GM06990 (cell line): ENCODE results near the gene HRG.
"Not testable (repeated sequence)": the region's sequence is repeated elsewhere in the genome, so short reads cannot be mapped to it uniquely, and the experiment has no call there.

Experiments used
- DNase-seq: peaks from one replicate; pipeline ENCODE4 v3.0.0-alpha.2; 2011; ENCODE audit not compliant: insufficient read length; ENCODE audit errors: extremely low read depth
- H3K27me3 ChIP-seq: replicated peaks from 2 replicates; pipeline ENCODE4 v1.6.0; 2011; ENCODE audit warnings: low read length; ENCODE audit not compliant: control insufficient read depth, insufficient read depth
- H3K36me3 ChIP-seq: 2 replicates; pipeline ENCODE4 v1.5.1; 2011; ENCODE audit warnings: low read length; ENCODE audit not compliant: control insufficient read depth, insufficient read depth
- H3K4me3 ChIP-seq: replicated peaks from 2 replicates; pipeline ENCODE4 v1.5.1; 2011; ENCODE audit warnings: low read depth, mild to moderate bottlenecking, control low read depth, low read length
- CTCF ChIP-seq: IDR thresholded peaks from 2 replicates; pipeline ENCODE4 v1.5.1; 2011; ENCODE audit warnings: low read length, control low read depth, mild to moderate bottlenecking, inconsistent platforms; ENCODE audit not compliant: insufficient read depth, poor library complexity, severe bottlenecking

HRG gene

GRCh38 chr3:186678604-186679003, 12.8 kb downstream of the HRG start:
- no peak for TF ChIP-seq CTCF
- no peaks in the 10 kb centered on the region for H3K36me3 ChIP-seq
- peaks cover 2% of the 10 kb centered on the region for H3K27me3 ChIP-seq
- no peak overlapping the region for H3K4me3 ChIP-seq
- no peak for DNase-seq

GRCh38 chr3:186679151-186679550, 13.3 kb downstream of the HRG start:
- TF ChIP-seq CTCF: no peak
- Histone ChIP-seq H3K4me3 (no peak overlapping the region), H3K27me3 (peaks cover 2% of the 10 kb centered on the region), H3K36me3 (no peaks in the 10 kb centered on the region)
- DNase-seq: no peak

DNA sequence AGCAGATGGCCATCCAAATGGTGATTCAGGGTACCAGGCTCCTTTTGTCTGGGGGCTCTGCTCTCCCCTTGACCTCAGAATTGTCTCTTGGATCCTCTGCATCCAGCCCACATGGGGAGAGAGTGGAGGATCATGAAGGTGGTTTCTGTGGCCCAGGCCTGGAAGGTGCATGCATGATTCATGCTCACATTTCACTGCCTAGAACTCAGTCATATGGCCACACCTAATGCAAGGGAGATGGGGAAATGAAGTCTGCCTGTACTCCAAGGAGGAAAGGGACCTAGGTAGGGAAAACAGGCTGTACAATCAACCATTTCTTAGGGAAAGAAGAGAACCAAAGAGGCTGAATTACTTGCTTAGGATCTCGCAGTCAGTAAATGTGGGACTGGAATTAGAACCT, 15.1 kb downstream of the HRG start:
- H3K4me3 ChIP-seq: no peak overlapping the region
- DNase-seq: no peak
- H3K36me3 ChIP-seq: no peaks in the 10 kb centered on the region
- H3K27me3 ChIP-seq: no peaks in the 10 kb centered on the region
- no peak for TF ChIP-seq CTCF

- no peaks in the 10 kb centered on the region for H3K36me3 ChIP-seq
- no peak for DNase-seq
- TF ChIP-seq CTCF: no peak
- H3K27me3 ChIP-seq: no peaks in the 10 kb centered on the region
- no peak overlapping the region for H3K4me3 ChIP-seq
Measured at GRCh38 chr3:186682812-186683211, 17.0 kb downstream of the HRG start.

DNA sequence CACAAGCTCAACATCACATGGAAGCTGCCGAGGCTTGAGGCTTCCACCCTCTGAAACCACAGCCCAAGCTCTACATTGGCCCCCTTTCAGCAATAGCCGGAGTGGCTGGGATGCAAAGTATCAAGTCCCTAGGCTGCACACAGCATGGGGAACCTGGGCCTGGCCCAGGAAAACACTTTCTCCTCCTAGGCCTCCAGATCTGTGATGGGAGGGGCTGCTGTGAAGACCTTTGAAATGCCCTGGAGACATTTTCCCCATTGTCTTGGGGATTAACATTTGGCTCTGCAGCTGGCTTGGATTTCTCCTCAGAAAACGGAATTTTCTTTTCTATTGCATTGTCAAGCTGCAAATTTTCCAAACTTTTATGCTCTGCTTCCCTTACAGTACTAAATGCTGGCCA, 18.2 kb downstream of the HRG start:
- no peak for TF ChIP-seq CTCF
- H3K4me3 ChIP-seq: no peak overlapping the region
- no peak for DNase-seq
- no peaks in the 10 kb centered on the region for H3K27me3 ChIP-seq
- no peaks in the 10 kb centered on the region for H3K36me3 ChIP-seq

DNA sequence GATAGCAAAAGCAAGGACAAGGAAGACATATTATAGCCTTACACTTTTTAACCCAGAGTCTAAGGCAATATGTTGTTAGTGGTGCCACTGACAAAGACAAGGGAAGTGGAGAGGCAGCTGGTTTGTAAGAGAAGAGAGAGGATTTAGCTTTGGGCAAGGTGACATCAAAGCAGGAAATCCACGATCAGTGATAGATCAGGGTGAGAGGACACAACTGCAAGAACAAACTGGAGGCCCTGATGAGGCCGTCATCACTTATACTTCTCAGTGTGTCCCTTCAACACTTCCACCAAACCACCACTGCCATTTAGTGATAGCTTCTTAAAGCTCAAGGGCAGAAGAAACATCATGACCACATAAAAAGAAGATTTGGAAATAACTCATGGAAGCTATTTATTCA, 20.7 kb downstream of the HRG start:
- DNase-seq, H3K36me3 ChIP-seq, H3K4me3 ChIP-seq, H3K27me3 ChIP-seq: not testable (repeated sequence)
